SKM-1 (cell line): ENCODE results near the gene ZNF471.

Source experiments
- DNase-seq: peaks from one replicate; lab custom pipeline; 2025; ENCODE audit not compliant: unreplicated experiment; lab: John Stamatoyannopoulos, UW

Gene ZNF471

GRCh38 chr19:56572589-56572988 lies 64.9 kb downstream of the ZNF471 start:
- DNase-seq = no peak

GRCh38 chr19:56573914-56574313 lies 66.3 kb downstream of the ZNF471 start:
- DNase-seq = no peak

DNA sequence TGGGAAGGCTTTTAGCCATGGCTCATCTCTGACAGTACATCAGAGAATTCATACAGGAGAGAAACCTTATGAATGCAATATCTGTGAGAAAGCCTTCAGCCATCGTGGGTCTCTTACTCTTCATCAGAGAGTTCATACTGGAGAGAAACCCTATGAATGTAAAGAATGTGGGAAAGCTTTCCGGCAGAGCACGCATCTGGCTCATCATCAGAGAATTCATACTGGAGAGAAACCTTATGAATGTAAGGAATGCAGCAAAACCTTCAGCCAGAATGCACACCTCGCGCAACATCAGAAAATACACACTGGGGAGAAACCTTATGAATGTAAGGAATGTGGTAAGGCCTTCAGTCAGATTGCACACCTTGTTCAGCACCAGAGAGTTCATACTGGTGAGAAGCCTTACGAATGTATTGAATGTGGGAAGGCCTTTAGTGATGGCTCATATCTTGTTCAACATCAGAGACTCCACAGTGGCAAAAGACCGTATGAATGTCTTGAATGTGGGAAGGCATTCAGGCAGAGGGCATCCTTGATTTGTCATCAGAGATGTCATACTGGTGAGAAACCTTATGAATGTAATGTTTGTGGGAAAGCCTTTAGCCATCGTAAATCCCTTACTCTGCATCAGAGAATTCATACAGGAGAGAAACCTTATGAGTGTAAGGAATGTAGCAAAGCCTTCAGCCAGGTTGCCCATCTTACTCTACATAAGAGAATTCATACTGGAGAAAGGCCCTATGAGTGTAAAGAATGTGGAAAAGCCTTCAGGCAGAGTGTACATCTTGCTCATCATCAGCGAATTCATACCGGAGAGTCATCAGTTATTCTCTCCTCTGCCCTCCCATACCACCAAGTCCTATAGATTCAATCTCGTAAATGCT lies 70.3 kb downstream of the ZNF471 start:
- no peak for DNase-seq
